HepG2 (cell line): ENCODE measurements around the gene PRSS27. TPM values are rescaled to one million over a fixed set of nuclear protein-coding genes. Genes with fewer than 3 reads are reported as not detected.
A peak's percentile ranks its signal among the peaks of the same experiment; 100 is the strongest.

Experiments
- KLF9 ChIP-seq: IDR thresholded peaks from 2 replicates; pipeline ENCODE4 v1.6.1; 2016; ENCODE audit warnings: low read depth
- MEIS2 ChIP-seq: sonication (generic); formaldehyde crosslinking; IDR thresholded peaks from 2 replicates; pipeline ENCODE4 v1.9.0; 2021; ENCODE audit warnings: mild to moderate bottlenecking, missing genetic modification reagents
- MTF1 ChIP-seq: sonication (generic); formaldehyde crosslinking; IDR thresholded peaks from 2 replicates; pipeline ENCODE4 v1.5.0; 2020; ENCODE audit warnings: missing genetic modification reagents
- MXI1 ChIP-seq: IDR thresholded peaks from 3 replicates; pipeline ENCODE4 v1.6.1; 2012; ENCODE audit warnings: low read depth, low read length, inconsistent platforms, borderline replicate concordance
- POLR2AphosphoS5 ChIP-seq: IDR thresholded peaks from 2 replicates; pipeline ENCODE4 v1.6.1; 2012; ENCODE audit warnings: low read depth, low read length
- RARA ChIP-seq: IDR thresholded peaks from 2 replicates; pipeline ENCODE4 v1.6.1; 2016; ENCODE audit warnings: missing genetic modification reagents, missing compliant biosample characterization
- RORA ChIP-seq: sonication (generic); formaldehyde crosslinking; IDR thresholded peaks from 2 replicates; pipeline ENCODE4 v1.5.0; 2020; ENCODE audit warnings: mild to moderate bottlenecking, missing genetic modification reagents, moderate library complexity
- ZBTB39 ChIP-seq: sonication (generic); formaldehyde crosslinking; IDR thresholded peaks from 2 replicates; pipeline ENCODE4 v1.5.0; 2020; ENCODE audit warnings: missing genetic modification reagents
- ZNF12 ChIP-seq: sonication (generic); formaldehyde crosslinking; IDR thresholded peaks from 2 replicates; pipeline ENCODE4 v1.5.0; 2020; ENCODE audit warnings: missing genetic modification reagents
- ZNF546 ChIP-seq: sonication (generic); formaldehyde crosslinking; conservative IDR thresholded peaks from 2 replicates; pipeline ENCODE4 v1.8.1; 2023; ENCODE audit warnings: mild to moderate bottlenecking, missing genetic modification reagents
- ZNF550 ChIP-seq: sonication (generic); formaldehyde crosslinking; IDR thresholded peaks from 2 replicates; pipeline ENCODE4 v1.4.0; 2020; ENCODE audit warnings: mild to moderate bottlenecking, missing genetic modification reagents, borderline replicate concordance
- ZNF563 ChIP-seq: sonication (generic); formaldehyde crosslinking; IDR thresholded peaks from 2 replicates; pipeline ENCODE4 v1.8.0; 2022; ENCODE audit warnings: mild to moderate bottlenecking, moderate library complexity, missing genetic modification reagents
- ZSCAN12 ChIP-seq: sonication (generic); formaldehyde crosslinking; IDR thresholded peaks from 2 replicates; pipeline ENCODE4 v1.9.0; 2021; ENCODE audit warnings: mild to moderate bottlenecking, missing genetic modification reagents
- polyA plus RNA-seq, 8 experiments: library from polyadenylated mRNA; depleted of rRNA in 3 of 8; stranded (reverse) in 7 of 8; unstranded in 1 of 8; fragments of >200 nt; fragmentation: Illumina TruSeq in 4 of 8; extraction: Trizol in 4 of 8; gene quantifications; 2 replicates each; pipeline versions ENCODE4 v1.2.1 to v1.2.3, GENCODE V29; 2011 to 2016; ENCODE audit warnings: low read depth in 4 of 8, missing spikeins in 1 of 8, mixed read lengths in 1 of 8; ENCODE audit not compliant: insufficient read depth in 1 of 8
- total RNA-seq, 5 experiments: library from RNA; depleted of rRNA; stranded (reverse); fragments of >200 nt; fragmentation: Illumina TruSeq; extraction: Trizol; gene quantifications; 2 replicates each; pipeline ENCODE4 v1.2.3, GENCODE V29; 2016; ENCODE audit warnings: low read depth in 1 of 5
- TF ChIP-seq, protein P1 (sequence below): sonication (generic); formaldehyde crosslinking; IDR thresholded peaks from 2 replicates; pipeline ENCODE4 v1.4.0; 2020; ENCODE audit warnings: missing genetic modification reagents, mild to moderate bottlenecking, borderline replicate concordance
- TF ChIP-seq, protein P2 (sequence below): sonication (generic); formaldehyde crosslinking; IDR thresholded peaks from 2 replicates; pipeline ENCODE4 v1.4.0; 2020; ENCODE audit warnings: missing genetic modification reagents
- TF ChIP-seq, protein P3 (sequence below): sonication (generic); formaldehyde crosslinking; IDR thresholded peaks from 2 replicates; pipeline ENCODE4 v1.5.0; 2020; ENCODE audit warnings: mild to moderate bottlenecking, missing genetic modification reagents
- TF ChIP-seq, protein P4 (sequence below): sonication (generic); formaldehyde crosslinking; IDR thresholded peaks from 2 replicates; pipeline ENCODE4 v1.8.1; 2023; ENCODE audit warnings: mild to moderate bottlenecking, inconsistent platforms, moderate library complexity, missing genetic modification reagents, borderline replicate concordance
- TF ChIP-seq, protein P5 (sequence below): sonication (generic); formaldehyde crosslinking; IDR thresholded peaks from 2 replicates; pipeline ENCODE4 v1.5.0; 2020; ENCODE audit warnings: missing genetic modification reagents

The PRSS27 gene
- total and polyA plus RNA-seq, 2 of the 13 experiments (the other 11 are each of a cell fraction or from before 2014, with no cell fraction given): 0.20 to 0.73 TPM

- TF ChIP-seq, protein P1, sequence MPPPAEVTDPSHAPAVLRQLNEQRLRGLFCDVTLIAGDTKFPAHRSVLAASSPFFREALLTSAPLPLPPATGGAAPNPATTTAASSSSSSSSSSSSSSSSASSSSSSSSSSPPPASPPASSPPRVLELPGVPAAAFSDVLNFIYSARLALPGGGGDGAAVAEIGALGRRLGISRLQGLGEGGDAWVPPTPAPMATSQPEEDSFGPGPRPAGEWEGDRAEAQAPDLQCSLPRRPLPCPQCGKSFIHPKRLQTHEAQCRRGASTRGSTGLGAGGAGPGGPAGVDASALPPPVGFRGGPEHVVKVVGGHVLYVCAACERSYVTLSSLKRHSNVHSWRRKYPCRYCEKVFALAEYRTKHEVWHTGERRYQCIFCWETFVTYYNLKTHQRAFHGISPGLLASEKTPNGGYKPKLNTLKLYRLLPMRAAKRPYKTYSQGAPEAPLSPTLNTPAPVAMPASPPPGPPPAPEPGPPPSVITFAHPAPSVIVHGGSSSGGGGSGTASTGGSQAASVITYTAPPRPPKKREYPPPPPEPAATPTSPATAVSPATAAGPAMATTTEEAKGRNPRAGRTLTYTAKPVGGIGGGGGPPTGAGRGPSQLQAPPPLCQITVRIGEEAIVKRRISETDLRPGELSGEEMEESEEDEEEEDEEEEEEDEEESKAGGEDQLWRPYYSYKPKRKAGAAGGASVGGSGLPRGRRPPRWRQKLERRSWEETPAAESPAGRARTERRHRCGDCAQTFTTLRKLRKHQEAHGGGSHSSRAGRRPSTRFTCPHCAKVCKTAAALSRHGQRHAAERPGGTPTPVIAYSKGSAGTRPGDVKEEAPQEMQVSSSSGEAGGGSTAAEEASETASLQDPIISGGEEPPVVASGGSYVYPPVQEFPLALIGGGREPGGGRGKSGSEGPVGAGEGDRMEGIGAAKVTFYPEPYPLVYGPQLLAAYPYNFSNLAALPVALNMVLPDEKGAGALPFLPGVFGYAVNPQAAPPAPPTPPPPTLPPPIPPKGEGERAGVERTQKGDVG (CRISPR knock-in tag): 0 out of 2 replicates have a peak, but pooled peaks have one; percentile 38
- peak; percentile 68 for TF ChIP-seq POLR2AphosphoS5
- 0 out of 2 replicates have a peak, but pooled peaks have one; percentile 24 for TF ChIP-seq ZSCAN12 (CRISPR knock-in tag)
- TF ChIP-seq ZNF563 (CRISPR knock-in tag): 0 out of 2 replicates have a peak, but pooled peaks have one; percentile 74
- TF ChIP-seq ZBTB39 (CRISPR knock-in tag): peak; percentile 18; the same call in 1 of the 2 replicates
- no peak for TF ChIP-seq RORA (CRISPR knock-in tag)
- peak; percentile 34; the same call in 1 of the 2 replicates for TF ChIP-seq KLF9 (CRISPR knock-in tag)
- 0 out of 2 replicates have a peak, but pooled peaks have one; percentile 7 for TF ChIP-seq MTF1 (CRISPR knock-in tag)
- TF ChIP-seq ZNF546 (CRISPR knock-in tag): no peak
- TF ChIP-seq RARA: 0 out of 2 replicates have a peak, but pooled peaks have one; percentile 7
- peak; percentile 41; the same call in 1 of the 3 replicates for TF ChIP-seq MXI1
- TF ChIP-seq, protein P2, sequence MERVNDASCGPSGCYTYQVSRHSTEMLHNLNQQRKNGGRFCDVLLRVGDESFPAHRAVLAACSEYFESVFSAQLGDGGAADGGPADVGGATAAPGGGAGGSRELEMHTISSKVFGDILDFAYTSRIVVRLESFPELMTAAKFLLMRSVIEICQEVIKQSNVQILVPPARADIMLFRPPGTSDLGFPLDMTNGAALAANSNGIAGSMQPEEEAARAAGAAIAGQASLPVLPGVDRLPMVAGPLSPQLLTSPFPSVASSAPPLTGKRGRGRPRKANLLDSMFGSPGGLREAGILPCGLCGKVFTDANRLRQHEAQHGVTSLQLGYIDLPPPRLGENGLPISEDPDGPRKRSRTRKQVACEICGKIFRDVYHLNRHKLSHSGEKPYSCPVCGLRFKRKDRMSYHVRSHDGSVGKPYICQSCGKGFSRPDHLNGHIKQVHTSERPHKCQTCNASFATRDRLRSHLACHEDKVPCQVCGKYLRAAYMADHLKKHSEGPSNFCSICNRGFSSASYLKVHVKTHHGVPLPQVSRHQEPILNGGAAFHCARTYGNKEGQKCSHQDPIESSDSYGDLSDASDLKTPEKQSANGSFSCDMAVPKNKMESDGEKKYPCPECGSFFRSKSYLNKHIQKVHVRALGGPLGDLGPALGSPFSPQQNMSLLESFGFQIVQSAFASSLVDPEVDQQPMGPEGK (CRISPR knock-in tag): peak; percentile 66
- peak; percentile 13 for TF ChIP-seq MEIS2
- TF ChIP-seq, protein P3, sequence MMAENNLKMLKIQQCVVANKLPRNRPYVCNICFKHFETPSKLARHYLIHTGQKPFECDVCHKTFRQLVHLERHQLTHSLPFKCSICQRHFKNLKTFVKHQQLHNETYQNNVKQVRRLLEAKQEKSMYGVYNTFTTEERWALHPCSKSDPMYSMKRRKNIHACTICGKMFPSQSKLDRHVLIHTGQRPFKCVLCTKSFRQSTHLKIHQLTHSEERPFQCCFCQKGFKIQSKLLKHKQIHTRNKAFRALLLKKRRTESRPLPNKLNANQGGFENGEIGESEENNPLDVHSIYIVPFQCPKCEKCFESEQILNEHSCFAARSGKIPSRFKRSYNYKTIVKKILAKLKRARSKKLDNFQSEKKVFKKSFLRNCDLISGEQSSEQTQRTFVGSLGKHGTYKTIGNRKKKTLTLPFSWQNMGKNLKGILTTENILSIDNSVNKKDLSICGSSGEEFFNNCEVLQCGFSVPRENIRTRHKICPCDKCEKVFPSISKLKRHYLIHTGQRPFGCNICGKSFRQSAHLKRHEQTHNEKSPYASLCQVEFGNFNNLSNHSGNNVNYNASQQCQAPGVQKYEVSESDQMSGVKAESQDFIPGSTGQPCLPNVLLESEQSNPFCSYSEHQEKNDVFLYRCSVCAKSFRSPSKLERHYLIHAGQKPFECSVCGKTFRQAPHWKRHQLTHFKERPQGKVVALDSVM (CRISPR knock-in tag): peak; percentile 46
- TF ChIP-seq, protein P4, sequence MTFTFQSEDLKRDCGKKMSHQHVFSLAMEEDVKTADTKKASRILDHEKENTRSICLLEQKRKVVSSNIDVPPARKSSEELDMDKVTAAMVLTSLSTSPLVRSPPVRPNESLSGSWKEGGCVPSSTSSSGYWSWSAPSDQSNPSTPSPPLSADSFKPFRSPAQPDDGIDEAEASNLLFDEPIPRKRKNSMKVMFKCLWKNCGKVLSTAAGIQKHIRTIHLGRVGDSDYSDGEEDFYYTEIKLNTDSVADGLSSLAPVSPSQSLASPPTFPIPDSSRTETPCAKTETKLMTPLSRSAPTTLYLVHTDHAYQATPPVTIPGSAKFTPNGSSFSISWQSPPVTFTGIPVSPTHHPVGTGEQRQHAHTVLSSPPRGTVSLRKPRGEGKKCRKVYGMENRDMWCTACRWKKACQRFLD (CRISPR knock-in tag): no peak
- TF ChIP-seq ZNF550 (CRISPR knock-in tag): no peak
- TF ChIP-seq, protein P5, sequence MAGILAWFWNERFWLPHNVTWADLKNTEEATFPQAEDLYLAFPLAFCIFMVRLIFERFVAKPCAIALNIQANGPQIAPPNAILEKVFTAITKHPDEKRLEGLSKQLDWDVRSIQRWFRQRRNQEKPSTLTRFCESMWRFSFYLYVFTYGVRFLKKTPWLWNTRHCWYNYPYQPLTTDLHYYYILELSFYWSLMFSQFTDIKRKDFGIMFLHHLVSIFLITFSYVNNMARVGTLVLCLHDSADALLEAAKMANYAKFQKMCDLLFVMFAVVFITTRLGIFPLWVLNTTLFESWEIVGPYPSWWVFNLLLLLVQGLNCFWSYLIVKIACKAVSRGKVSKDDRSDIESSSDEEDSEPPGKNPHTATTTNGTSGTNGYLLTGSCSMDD (CRISPR knock-in tag): peak; percentile 20; the same call in 1 of the 2 replicates
- TF ChIP-seq ZNF12 (CRISPR knock-in tag): peak; percentile 47; the same call in 1 of the 2 replicates
Measured at GRCh38 chr16:2751577-2752034, 31.6 kb upstream of the PRSS27 start (continued).
